LoVo (cell line): ENCODE data around the gene ZAP70.

Experiments used
- DNase-seq: peaks from one replicate; pipeline ENCODE4 v3.0.0-alpha.2; 2016; ENCODE audit warnings: low spot score

The ZAP70 gene

DNA sequence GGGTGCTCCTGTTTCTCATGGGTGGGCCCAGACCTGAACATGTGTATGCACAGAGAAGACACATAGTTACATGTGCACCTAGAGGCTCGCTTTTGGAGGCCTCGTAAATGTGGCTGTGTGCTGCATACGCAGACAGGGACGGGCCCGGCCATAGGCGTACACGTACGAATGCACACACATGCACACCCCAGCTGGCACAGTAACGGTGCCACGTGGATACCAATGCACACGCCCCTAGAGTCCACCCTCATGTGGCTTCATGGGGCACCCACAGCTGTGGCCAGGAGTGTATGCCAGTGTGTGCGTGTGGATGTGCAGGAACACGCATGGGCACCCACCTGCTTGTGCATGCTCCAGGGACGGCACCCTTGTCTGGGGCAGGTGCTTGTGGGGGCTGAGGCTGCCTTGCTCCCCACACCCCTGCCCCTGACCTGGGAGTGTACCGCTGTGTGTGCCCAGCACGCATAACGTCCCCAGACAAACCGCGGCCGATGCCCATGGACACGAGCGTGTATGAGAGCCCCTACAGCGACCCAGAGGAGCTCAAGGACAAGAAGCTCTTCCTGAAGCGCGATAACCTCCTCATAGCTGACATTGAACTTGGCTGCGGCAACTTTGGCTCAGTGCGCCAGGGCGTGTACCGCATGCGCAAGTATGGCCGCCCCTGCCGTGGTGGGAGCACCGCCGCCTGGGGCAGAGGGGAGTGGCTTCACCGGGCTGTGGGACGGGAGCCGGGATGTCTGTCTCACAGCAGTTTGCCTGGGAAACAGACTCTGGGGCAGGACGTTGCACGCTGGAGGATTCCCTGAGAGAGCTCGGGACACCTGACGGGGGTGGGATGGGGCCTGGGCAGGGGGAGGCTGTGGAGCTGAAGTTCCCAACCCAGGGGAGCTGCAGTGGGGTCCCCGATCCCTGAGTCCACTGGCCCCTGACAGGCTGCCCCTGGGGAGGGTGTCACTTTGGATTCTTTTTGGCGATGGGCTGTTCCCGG lies 21.0 kb downstream of the ZAP70 start:
- no peak for DNase-seq

DNA sequence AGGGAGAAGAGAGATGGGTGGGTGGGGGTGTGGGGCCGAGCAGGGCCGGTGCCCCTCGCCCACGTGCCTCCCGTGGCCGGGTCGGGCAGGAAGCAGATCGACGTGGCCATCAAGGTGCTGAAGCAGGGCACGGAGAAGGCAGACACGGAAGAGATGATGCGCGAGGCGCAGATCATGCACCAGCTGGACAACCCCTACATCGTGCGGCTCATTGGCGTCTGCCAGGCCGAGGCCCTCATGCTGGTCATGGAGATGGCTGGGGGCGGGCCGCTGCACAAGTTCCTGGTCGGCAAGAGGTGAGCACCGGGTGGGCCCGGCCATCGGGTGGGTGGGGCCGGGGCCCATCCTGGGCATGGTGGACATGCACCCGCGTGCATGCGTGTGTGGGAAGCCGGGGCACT lies 21.8 kb downstream of the ZAP70 start:
- no peak for DNase-seq

DNA sequence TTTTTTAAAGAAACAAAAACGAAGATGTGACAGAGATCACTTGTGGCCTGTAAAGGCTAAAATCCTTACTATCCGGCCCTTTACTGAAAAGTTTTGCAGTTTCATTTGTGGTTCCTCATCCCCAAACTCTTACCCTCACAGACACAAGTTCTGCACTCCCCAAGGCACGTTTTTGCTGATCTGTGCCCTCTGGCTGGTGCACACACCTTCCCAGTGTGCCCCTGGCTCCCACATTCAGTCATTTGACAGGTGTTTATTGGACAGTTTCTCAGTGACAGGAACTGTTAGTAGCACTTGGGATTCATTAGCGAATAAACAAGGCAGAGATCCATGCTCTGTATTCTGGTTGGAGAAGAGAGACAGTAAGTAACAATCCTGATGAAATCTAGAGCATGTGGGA lies 22.8 kb downstream of the ZAP70 start:
- no peak for DNase-seq

DNA sequence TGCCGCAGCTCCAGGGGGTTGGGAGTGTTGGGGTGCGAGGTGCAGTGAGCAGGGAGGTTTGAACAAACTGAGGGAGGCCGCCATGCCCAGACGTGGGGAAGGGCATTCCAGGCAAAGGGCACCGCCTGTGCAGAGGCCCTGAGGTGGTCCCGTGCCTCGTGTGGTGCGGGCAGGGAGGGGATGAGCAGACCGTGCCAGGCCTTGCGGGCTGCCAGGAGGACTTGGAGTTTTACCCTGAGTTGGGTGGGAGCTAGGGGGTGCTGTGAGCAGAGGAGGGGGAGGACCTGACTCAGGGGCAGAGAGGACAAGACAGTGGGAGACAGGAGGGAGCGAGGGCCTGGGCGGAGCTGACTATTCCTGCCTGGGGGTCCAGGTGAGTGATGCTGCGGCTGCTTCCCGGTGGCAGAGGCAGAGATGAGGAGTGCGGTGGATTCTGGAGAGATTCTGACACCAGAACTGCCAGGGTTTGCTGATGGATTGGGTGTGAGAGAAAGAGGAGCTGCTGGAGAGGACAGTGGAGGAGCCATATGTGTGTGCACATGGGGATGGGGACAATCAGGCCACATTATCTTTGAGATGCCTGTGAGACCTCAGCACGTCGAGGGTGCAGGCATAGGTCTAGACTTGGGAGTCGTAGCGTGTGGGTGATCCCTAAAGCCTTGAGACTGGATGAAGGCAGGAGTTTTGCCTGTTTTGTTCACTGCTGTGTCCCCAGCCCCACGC lies 23.4 kb downstream of the ZAP70 start:
- DNase-seq: no peak

DNA sequence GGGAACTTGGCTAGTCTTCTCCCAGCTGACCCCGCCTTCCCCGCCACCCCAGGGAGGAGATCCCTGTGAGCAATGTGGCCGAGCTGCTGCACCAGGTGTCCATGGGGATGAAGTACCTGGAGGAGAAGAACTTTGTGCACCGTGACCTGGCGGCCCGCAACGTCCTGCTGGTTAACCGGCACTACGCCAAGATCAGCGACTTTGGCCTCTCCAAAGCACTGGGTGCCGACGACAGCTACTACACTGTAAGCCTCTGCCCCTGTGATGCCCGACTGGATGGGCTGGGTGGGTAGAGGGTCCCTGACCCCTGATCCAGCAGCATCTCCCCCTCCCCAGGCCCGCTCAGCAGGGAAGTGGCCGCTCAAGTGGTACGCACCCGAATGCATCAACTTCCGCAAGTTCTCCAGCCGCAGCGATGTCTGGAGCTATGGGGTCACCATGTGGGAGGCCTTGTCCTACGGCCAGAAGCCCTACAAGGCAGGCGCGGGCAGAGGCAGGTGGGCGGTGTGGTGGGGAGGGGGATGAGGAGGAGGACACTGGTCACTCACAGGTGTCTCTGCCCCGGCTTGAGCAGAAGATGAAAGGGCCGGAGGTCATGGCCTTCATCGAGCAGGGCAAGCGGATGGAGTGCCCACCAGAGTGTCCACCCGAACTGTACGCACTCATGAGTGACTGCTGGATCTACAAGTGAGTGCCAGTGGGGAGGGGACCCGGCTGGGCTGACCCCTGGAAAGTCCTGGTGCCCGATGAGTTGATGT lies 24.2 kb downstream of the ZAP70 start:
- no peak for DNase-seq

DNA sequence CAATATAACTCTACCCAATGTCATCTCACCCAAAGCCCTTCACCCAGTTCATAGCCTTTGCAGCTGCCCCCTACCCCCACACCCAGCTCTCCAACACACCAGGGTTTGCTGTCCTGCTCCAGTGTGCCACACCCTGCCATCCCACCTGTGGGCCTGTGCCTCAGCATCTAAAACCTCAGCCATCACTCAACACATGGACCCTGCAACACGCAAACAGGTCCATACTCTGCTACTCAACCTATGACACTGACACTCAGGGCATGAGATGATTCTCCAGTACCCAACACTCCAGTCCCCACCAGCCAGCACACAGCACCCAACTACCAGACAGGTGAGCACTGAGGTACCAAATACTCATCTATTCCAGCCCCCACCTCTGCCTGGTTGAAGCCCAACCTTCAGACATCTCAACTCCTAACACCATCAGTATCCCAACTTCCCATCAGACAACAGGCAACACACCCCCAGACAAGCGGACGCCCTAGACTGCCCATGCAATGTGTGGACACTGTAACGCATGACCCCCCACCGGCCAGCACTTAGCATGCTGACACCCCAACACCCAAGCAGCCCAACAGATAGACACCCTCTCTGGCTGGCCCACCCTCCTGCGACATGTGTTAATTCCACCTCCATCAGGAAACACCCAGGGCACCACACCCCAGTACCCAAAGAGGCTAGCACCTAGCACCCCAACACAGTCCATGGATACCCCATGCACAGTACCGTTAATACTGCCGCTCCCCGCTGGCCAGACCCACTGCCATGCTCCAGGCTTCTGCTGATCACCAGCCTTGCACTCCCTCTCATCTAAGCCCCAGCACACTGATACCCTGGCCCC lies 25.0 kb downstream of the ZAP70 start:
- no peak for DNase-seq

DNA sequence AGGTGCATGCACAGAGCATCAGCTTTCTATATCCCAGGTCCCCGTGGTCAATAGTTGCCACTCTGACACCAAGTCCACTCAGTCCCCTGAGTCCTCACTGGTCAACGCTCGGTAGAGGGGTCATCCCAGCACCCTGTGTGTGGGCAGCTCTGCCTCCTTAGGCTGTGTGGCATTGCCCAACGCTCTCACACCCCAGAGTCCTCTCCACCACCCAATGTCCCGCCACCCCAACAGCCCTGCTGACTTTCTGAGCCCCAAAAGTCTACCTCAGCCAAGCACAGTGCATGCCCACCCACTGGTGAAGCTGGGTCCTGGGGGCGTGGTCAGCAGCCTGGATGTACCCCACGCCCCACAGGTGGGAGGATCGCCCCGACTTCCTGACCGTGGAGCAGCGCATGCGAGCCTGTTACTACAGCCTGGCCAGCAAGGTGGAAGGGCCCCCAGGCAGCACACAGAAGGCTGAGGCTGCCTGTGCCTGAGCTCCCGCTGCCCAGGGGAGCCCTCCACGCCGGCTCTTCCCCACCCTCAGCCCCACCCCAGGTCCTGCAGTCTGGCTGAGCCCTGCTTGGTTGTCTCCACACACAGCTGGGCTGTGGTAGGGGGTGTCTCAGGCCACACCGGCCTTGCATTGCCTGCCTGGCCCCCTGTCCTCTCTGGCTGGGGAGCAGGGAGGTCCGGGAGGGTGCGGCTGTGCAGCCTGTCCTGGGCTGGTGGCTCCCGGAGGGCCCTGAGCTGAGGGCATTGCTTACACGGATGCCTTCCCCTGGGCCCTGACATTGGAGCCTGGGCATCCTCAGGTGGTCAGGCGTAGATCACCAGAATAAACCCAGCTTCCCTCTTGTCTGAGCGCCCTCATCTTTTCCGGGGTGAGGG lies 25.9 kb downstream of the ZAP70 start:
- DNase-seq: no peak

DNA sequence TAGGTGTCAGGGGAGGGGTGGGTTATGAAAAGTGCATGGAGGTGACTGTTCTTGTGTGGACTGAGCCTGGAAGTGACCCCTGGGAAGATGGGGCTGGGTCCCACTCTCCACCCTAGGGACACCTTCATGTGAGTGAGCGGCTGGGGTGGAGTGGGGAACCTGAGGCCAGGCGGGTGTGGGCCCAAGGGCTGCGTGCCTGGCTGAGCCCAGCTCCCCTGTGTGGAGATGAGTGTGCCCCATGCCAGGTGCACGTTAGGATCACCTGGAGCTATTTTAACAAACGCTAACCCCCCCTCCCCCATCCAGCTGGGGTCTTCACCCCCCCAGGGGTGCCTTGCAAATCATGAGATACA lies 26.5 kb downstream of the ZAP70 start:
- no peak for DNase-seq

DNA sequence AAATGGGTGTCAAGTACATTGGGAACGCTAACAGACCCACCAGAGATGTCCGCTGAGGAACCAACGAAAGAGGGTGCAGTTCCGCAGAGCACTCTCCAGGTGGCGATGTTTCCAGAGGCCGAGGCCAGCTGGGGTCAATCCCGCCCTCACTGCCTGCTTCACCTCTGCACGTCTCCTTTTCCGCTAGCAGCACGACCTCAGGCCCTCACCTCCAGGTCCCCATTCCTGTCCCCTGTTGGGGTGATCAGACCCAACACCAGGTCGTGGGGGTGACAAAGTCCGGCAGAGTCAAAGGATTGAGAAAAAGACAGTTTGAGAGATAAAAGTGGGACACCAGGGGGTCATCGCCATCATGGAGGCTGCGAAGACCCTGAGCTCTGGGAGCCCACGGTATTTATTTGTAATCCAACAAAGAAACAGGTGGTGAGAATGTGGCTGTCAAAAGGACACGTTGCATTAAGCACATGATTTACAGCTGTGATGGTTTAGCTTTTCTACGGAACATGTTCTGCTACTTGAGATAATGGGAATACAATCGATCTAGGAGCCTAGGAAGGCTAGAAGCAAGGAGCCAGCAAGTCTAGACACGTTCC lies 27.3 kb downstream of the ZAP70 start:
- peak; percentile 71 for DNase-seq

DNA sequence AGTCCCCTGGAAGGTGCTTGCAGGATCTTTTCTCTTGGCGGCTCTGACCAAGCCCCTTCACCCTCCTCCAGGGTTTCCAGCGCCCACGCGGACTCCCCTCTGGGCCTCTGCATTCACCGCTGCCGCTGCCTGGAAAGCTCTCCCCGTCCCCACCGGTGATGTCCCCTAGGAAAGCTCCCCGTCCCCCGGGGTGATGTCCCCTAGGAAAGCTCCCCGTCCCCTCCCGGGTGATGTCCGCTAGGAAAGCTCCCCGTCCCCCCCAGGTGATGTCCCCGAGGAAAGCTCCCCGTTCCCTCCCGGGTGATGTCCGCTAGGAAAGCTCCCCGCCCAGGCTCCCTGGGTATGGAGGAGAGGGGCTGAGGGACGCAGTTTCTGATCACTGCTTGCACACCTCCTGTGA lies 27.9 kb downstream of the ZAP70 start:
- DNase-seq: no peak

DNA sequence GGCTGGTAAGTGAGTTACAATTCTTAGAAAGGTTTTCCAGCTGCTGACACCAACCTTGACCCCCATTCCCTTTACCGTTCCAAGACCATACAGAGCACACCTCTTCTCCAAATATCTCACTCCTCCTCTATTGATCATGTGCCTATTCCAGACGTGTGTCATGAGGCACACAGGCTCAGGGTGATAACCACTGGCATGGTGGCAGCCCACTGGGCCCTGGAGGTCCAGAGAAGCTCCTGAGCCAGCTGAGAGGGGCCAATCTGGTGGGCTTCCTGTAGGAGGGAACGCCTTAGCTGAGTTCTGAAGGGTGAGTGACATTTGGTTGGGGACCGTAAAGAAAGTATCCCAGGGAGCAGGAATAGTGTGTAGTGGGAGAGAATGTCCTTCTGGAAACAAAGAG lies 28.3 kb downstream of the ZAP70 start:
- no peak for DNase-seq

DNA sequence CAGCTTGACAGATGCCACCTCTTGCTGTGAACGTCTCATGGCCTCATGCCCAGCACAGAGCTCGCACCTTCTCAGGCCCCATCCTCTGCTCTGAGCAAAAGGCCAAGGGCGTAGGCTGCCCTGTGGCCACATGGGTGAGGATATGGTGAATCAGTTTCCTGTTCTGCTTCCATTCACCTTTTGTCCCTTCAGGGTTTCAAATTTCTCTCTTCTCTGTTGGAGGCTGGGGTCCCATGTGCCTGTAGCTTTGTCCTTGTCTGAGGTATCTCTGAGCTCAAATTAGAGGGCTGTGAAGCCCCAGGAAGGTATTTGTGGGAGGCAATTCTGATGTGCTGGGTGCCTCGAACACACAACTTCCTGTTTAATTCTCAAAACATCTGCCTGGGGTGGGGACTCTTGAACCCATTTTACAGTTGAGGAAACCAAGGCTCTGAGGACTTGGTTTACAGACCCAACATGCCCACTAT lies 29.0 kb downstream of the ZAP70 start:
- no peak for DNase-seq

DNA sequence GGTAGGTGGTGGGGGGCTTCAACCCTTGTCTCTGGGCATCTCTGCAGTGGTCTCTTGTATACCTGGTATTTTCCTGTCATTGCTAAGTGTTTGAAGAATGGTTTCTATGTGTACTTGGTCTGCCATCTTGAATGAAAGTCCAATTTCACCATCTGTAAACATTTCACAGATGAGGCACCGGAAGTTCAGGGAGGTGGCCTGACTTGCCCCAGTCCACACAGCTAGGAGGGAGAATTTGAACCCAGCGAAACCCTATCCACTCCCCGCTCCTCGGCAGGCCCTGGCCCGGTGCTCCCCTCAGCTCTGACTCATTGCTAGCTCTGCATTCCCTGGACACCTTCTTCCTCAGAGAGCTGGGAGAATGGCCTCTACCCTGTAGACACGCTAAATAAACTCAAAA lies 30.5 kb downstream of the ZAP70 start:
- DNase-seq: no peak

DNA sequence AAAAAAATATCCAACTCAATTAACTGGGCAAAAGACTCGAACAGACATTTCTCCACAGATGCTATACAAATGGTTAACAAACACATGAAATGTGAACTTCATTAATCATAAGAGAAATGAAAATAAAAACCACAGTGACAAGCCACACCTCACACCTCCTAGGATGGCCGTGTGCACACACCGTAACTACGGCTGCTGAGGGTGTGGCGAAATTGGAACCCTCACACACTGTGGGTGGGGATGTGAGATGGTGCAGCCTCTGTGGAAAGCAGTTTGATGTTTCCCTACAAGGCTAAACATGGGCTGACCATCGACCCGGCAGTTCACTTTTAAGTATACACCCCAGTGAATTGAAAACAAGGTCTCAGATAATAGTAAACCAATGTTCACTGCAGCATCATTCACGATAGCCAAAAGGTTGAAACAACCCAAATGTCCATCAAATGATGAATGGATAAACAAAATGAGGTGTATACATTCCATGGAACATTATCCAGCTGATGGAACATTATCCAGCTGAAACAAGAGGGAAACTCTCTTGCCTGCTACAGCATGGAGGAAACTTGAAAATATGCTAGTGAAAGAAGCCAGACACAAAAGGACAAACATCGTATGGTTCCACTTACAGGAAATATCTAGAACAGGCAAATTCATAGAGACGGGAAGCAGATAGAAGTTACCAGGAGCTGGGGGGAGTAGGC lies 32.2 kb downstream of the ZAP70 start:
- no peak for DNase-seq

DNA sequence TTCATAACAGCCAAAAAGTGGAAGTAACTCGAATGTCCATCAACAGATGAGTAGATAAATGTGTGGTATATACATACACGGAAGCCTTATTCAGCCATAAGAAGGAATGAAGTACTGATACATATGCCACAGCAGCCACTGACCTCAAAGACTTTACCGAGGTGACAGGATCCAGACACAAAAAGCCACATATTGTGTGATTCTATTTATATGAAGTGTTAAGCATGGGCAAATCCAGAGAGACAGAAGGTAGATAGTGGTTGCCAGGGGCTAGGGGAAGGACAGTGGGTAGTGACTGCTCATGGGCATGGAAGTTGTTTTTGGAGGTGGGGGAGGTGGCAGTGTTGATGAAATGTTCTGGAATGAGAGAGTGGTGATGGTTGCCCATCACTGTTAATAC lies 33.9 kb downstream of the ZAP70 start:
- DNase-seq: no peak

DNA sequence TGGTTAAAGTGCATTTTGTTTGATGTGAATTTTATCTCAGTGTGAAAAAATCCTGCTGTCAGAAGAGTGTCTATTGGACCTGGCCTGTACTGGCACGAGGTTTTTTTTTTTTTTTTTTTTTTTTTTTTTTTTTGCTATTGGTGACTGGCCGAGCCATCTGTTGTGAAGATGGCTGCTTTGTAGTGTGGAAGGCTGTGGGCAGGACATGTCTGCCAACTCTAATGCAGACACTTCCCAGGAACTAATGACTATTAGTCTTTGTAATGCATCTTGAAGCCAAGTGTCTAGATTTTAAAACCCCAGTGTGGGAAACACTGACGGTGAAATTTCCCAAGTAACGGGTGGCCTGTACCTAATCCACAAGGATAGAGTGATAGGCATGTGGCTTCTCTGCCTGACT lies 34.3 kb downstream of the ZAP70 start:
- DNase-seq: no peak

DNA sequence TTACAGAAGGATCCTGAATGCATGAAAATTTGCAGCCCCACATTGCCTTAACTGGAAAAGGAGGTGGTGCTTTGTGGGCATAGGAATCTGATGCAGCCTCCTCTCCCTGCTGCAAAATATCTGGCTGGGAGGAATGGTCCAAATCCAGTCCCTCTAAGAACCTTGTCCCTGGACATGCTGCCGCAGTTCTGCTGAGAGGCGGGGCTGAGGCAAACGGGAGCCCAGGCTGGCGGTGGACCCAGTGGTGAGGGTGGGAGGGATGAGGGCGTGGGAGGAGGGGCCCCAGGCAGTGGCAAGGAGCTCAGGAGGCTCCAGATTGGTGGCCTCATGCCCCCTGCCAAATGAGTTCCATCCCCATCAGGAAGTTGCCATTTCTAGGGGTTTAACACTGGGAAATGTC lies 36.2 kb downstream of the ZAP70 start:
- no peak for DNase-seq

DNA sequence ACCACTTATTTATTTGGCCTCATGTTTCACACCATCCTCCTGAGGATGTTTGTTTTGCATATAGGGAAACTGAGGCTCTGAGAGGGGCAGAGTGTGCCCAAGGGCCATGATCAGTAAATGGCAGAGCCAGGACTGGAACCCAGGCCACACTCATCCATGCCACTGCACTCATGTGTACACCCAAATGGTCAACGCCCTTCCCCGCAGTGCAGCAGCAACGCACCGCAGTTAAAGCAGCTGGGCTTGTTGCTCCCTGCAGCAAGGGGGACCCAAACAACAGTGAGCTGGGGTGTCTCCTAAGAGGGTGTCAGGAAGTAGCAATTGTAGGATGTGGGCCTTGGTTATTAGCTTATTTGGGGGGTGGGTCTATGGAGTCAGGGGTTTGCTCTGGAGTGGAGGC lies 36.6 kb downstream of the ZAP70 start:
- DNase-seq: no peak

DNA sequence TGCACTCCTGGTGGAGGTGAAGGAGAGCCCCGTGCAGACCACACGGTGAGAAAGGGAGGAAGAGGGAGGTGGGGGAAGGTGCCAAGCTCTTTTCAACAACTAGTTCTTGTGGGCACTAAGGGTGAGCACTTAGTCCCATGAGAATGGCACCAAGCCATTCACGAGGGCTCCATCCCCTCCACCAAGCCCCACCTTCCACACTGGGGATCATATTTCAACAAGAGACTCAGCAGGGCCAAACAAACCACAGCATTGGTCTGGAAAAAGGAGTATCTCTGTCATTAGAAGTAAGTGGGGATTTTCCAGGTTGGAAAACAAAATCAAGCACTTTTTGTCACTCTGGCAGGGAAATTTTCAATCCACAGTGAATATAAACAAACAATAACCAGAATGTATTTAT lies 38.4 kb downstream of the ZAP70 start:
- DNase-seq: no peak
